Vagina (tissue), 2 donors: ENCODE data around the gene FSD1L. TPM values are rescaled to one million over a fixed set of nuclear protein-coding genes. Genes with fewer than 3 reads are reported as not detected.

Source experiments
- DNase-seq, 2 donors: peaks; one replicate each; pipeline ENCODE4 v3.0.0-alpha.2; 2017; ENCODE audit errors: extremely low spot score in 2 of 2
- H3K27ac ChIP-seq: fragments of 200-600 bp; sonication (generic); one replicate; pipeline ENCODE4 v1.5.1; 2019
- H3K27me3 ChIP-seq: fragments of 200-600 bp; sonication (generic); one replicate; pipeline ENCODE4 v1.5.1; 2019
- H3K36me3 ChIP-seq, 2 donors: fragments of 200-600 bp; sonication (generic); one replicate each; pipeline ENCODE4 v1.5.1; 2017 to 2019
- H3K4me1 ChIP-seq: fragments of 200-600 bp; sonication (generic); one replicate; pipeline ENCODE4 v1.5.1; 2019
- H3K4me3 ChIP-seq, 2 donors: fragments of 200-600 bp; sonication (generic); 1 replicate in 1 of 2; 2 replicates in 1 of 2; pipeline ENCODE4 v1.5.1; 2016 to 2019
- H3K9me3 ChIP-seq: fragments of 200-600 bp; sonication (generic); one replicate; pipeline ENCODE4 v1.5.1; 2019
- CTCF ChIP-seq, 3 experiments: fragments of 450-650 bp in 2 of 3; fragments of 200-600 bp in 1 of 3; sonication (generic) in 1 of 3; IDR thresholded peaks; one replicate each; pipeline ENCODE4 v1.5.1; 2017 to 2019; ENCODE audit warnings: antibody characterized with exemption in 3 of 3, mild to moderate bottlenecking in 2 of 3, moderate library complexity in 2 of 3
- POLR2A ChIP-seq, 2 donors: fragments of 450-650 bp; IDR thresholded peaks; one replicate each; pipeline ENCODE4 v1.6.1; 2017; ENCODE audit warnings: antibody characterized with exemption in 2 of 2, mild to moderate bottlenecking in 2 of 2, moderate library complexity in 2 of 2
- POLR2AphosphoS5 ChIP-seq, 2 donors: sonication (generic); formaldehyde crosslinking; IDR thresholded peaks; one replicate each; pipeline ENCODE4 v1.9.0; 2017; ENCODE audit warnings: antibody characterized with exemption in 2 of 2, mild to moderate bottlenecking in 2 of 2, low read depth in 1 of 2; ENCODE audit not compliant: insufficient read depth in 1 of 2
- intact Hi-C: fragments of 100-400 bp; cut with DNase I; formaldehyde crosslinking; loops from one replicate; pipeline ENCODE4 v1.15.1; 2023
- total RNA-seq: library from RNA; depleted of rRNA; stranded (reverse); fragments of >200 nt; gene quantifications from one replicate; pipeline ENCODE4 v1.2.3, GENCODE V29; 2016

The FSD1L gene
- total RNA-seq, 1 donor from 2014 or later = 4.2 TPM

GRCh38 chr9:105475302-105475701 lies 27.5 kb downstream of the FSD1L start:
- no peaks in the 10 kb centered on the region for H3K4me1 ChIP-seq
- H3K27ac ChIP-seq = no peak overlapping the region
- no peak overlapping the region for H3K4me3 ChIP-seq
- TF ChIP-seq CTCF (IDR thresholded peaks at IDR 0.05) = no peak
- no peak for TF ChIP-seq POLR2AphosphoS5 (IDR thresholded peaks at IDR 0.05; ENCODE audit: insufficient read depth in 1 of 2, low read depth in 1 of 2)
- no peak for TF ChIP-seq POLR2A (IDR thresholded peaks at IDR 0.05)
- intact Hi-C loops = no loop called here
- H3K9me3 ChIP-seq = no peaks in the 10 kb centered on the region
- no peak for DNase-seq
- H3K27me3 ChIP-seq = no peaks in the 10 kb centered on the region
- H3K36me3 ChIP-seq = no peaks in the 10 kb centered on the region

- no peaks in the 10 kb centered on the region for H3K4me1 ChIP-seq
- H3K27me3 ChIP-seq = no peaks in the 10 kb centered on the region
- no peak overlapping the region for H3K4me3 ChIP-seq
- no peak for DNase-seq
- TF ChIP-seq POLR2A (IDR thresholded peaks at IDR 0.05) (no peak), CTCF (IDR thresholded peaks at IDR 0.05) (no peak), POLR2AphosphoS5 (IDR thresholded peaks at IDR 0.05; ENCODE audit: insufficient read depth in 1 of 2, low read depth in 1 of 2) (no peak)
- no peaks in the 10 kb centered on the region for H3K9me3 ChIP-seq
- H3K27ac ChIP-seq = no peak overlapping the region
- no peaks in the 10 kb centered on the region for H3K36me3 ChIP-seq
- intact Hi-C loops = no loop called here
Measured at GRCh38 chr9:105479846-105480245, 32.0 kb downstream of the FSD1L start.

GRCh38 chr9:105483618-105484017 lies 35.8 kb downstream of the FSD1L start:
- H3K27ac ChIP-seq = no peak overlapping the region
- intact Hi-C loops = no loop called here
- H3K27me3 ChIP-seq = no peaks in the 10 kb centered on the region
- no peak for TF ChIP-seq CTCF (IDR thresholded peaks at IDR 0.05)
- no peaks in the 10 kb centered on the region for H3K4me1 ChIP-seq
- no peaks in the 10 kb centered on the region for H3K36me3 ChIP-seq
- no peak overlapping the region for H3K4me3 ChIP-seq
- no peak for DNase-seq
- no peaks in the 10 kb centered on the region for H3K9me3 ChIP-seq

GRCh38 chr9:105484226-105484625 lies 36.4 kb downstream of the FSD1L start:
- no peaks in the 10 kb centered on the region for H3K36me3 ChIP-seq
- H3K9me3 ChIP-seq = no peaks in the 10 kb centered on the region
- no peak for DNase-seq
- no peaks in the 10 kb centered on the region for H3K4me1 ChIP-seq
- H3K27ac ChIP-seq = no peak overlapping the region
- no peak overlapping the region for H3K4me3 ChIP-seq
- intact Hi-C loops = no loop called here
- TF ChIP-seq CTCF (IDR thresholded peaks at IDR 0.05) (no peak), POLR2AphosphoS5 (IDR thresholded peaks at IDR 0.05; ENCODE audit: insufficient read depth in 1 of 2, low read depth in 1 of 2) (no peak), POLR2A (IDR thresholded peaks at IDR 0.05) (no peak)
- no peaks in the 10 kb centered on the region for H3K27me3 ChIP-seq

- intact Hi-C loops = no loop called here
- H3K4me1 ChIP-seq = no peaks in the 10 kb centered on the region
- TF ChIP-seq POLR2AphosphoS5 (IDR thresholded peaks at IDR 0.05; ENCODE audit: insufficient read depth in 1 of 2, low read depth in 1 of 2) = no peak
- no peak for TF ChIP-seq CTCF (IDR thresholded peaks at IDR 0.05)
- TF ChIP-seq POLR2A (IDR thresholded peaks at IDR 0.05) = no peak
Measured at GRCh38 chr9:105485131-105485530, 37.3 kb downstream of the FSD1L start.

More at GRCh38 chr9:105485131-105485530, 37.3 kb downstream of the FSD1L start:
- no peak overlapping the region for H3K27ac ChIP-seq
- no peaks in the 10 kb centered on the region for H3K9me3 ChIP-seq
- H3K36me3 ChIP-seq = no peaks in the 10 kb centered on the region
- no peak for DNase-seq
- no peak overlapping the region for H3K4me3 ChIP-seq
- H3K27me3 ChIP-seq = no peaks in the 10 kb centered on the region
